ENCODE data around the gene ERRFI1.

The ERRFI1 gene

GRCh38 chr1:8002329-8002910 is 23.7 kb downstream of the ERRFI1 start:
- DNase-seq, result no peak

GRCh38 chr1:7995437-7995836 is 30.7 kb downstream of the ERRFI1 start:
- DNase-seq, result no peak

GRCh38 chr1:7994827-7995226 is 31.3 kb downstream of the ERRFI1 start:
- DNase-seq, result no peak

GRCh38 chr1:7993593-7994479 is 32.3 kb downstream of the ERRFI1 start:
- DNase-seq, result no peak

- no peak for DNase-seq
Measured at GRCh38 chr1:7992885-7993284, 33.2 kb downstream of the ERRFI1 start.

DNA sequence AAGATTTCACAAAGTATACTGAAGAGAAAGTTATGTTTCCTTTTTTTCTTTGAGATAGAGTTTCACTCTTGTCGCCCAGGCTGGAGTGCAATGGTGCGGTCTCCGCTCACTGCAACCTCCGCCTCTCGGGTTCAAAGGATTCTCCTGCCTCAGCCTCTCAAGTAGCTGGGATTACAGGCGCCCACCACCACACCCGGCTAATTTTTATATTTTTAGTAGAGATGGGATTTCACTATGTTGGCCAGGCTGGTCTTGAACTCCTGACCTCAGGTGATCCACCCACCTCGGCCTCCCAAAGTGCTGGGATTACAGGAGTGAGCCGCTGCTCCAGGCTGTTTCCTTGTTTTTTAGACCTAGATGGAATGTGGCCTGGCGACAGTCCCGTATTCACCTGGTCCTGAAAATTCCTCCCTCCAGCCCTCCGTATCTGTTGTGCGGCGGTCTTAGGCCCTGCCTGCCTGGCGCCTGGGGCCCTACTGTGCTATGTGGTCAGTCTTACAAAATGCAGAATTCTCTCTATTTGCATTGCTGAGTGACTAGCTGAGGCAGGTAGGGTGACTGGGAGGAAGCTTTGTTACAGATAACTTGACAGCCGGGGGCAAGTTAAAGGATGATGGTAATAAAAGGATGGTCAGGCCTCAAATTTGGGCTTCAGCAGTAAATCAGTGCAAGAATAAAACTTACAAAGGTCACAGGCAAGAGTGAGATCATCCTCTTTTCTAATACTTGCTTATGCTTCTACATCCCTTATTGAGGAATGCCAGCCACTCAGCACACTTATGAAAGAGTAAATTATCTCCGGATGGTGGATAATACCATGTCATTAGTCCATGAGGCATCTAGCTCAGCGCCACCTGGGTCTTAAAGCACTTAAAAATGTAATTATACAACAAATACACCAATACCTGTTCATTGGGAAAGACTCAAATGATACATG is 34.3 kb downstream of the ERRFI1 start:
- DNase-seq, result no peak

DNA sequence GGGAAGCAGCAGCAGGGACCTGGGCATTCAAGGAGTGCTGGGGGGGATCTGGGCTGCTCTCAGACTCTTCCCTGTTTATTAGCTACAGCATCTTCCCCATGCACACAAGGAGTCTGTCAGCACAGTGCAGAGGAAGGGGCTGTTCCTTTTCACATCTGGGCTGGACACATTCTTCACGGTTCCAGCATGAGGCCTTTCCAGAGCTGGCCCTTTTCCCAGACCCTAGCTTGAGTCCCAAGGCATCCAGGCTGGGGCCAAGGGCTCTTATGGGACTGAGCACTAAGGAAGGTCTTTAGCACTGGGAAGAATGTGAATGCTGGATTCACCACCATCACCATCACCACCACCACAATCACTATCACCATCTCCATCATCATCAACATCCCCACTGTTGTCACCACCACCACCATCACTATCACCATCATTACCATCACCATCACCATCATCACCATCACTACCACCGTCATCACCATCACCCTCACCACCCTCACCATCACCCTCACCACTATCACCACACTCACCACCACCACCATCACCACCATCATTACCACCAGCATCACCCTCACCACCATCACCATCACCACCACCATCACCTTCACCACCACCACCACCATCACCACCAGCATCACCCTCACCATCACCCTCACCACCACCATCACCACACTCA is 36.2 kb downstream of the ERRFI1 start:
- no peak for DNase-seq

GRCh38 chr1:7988576-7988975 is 37.5 kb downstream of the ERRFI1 start:
- no peak for DNase-seq

DNA sequence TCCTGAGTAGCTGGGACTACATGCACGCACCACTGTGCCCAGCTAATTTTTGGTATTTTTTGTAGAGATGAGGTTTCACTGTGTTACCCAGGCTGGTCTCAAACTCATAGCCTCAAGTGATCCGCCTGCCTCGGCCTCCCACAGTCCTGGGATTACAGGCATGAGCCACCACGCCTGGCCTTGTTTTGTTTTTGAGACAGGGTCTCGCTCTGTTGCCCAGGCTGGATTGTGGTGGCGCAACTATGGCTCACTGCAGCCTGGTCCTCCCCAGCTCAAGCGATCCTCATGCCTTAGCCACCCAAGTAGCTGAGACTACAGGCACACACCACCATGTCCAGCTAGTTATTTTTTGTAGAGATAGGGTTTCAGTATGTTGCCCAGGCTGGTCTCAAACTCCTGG is 38.6 kb downstream of the ERRFI1 start:
- no peak for DNase-seq

- no peak for DNase-seq
Measured at GRCh38 chr1:7985851-7986612, 40.1 kb downstream of the ERRFI1 start.

GRCh38 chr1:7984811-7985210 is 41.3 kb downstream of the ERRFI1 start:
- DNase-seq, result no peak

GRCh38 chr1:7983086-7983778 is 42.9 kb downstream of the ERRFI1 start:
- DNase-seq, result no peak

DNA sequence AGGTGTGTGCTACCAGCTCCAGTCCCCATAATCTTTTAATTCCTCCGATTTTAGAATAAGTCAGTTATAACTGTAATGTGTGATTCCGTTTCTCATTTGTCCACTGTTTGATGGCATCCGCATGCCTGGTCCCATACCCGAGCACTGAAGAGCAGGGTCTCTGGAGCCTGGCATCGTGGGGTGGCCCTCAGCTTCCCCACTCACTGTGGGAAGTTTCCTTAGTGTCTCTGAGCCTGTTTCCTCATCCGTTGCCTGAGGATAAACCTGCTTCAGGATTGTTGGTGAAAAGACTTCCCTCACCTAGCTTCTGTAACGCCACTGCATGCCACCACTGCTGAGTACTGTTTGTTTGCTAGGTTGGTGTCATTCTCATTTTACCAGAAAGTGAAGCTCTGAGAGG is 45.1 kb downstream of the ERRFI1 start:
- DNase-seq, result no peak

GRCh38 chr1:7975212-7975865 is 50.8 kb downstream of the ERRFI1 start:
- peak; percentile 34 for DNase-seq

DNA sequence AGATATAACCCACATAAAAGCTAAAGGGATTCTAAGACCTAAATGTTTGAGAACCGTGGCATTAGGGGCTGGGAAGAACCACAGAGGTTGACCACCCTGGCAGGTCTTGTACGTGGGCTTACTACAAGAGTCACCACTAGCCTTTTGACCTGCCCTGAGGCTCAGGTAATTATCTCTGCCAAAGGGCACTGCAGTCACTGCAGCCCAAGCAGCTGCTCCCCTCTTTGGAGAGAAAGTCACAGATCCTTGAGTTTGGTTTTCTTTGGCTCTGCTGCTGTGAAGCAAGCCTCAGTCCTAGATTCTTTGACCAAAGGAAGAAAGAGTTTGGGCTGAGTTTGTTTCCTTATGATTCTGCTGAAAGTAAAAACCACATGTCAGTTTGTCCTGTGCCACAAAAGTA is 53.0 kb downstream of the ERRFI1 start:
- DNase-seq, result no peak

- no peak for DNase-seq
Measured at GRCh38 chr1:7972285-7972684, 53.8 kb downstream of the ERRFI1 start.

GRCh38 chr1:7971024-7971423 is 55.1 kb downstream of the ERRFI1 start:
- DNase-seq, result no peak

- no peak for DNase-seq
Measured at GRCh38 chr1:7970246-7970645, 55.9 kb downstream of the ERRFI1 start.

GRCh38 chr1:7967651-7968050 is 58.5 kb downstream of the ERRFI1 start:
- DNase-seq, result no peak

GRCh38 chr1:7967196-7967595 is 58.9 kb downstream of the ERRFI1 start:
- no peak for DNase-seq

- DNase-seq, result no peak
Measured at GRCh38 chr1:7964476-7964875, 61.6 kb downstream of the ERRFI1 start.
